ENCODE results near the gene ATP13A4. TPM values are rescaled to one million over a fixed set of nuclear protein-coding genes. Genes with fewer than 3 reads are reported as not detected.
A peak's percentile ranks its signal among the peaks of the same experiment; 100 is the strongest.

The ATP13A4 gene
- total RNA-seq, 1 donor from 2014 or later = 0.27 TPM

DNA sequence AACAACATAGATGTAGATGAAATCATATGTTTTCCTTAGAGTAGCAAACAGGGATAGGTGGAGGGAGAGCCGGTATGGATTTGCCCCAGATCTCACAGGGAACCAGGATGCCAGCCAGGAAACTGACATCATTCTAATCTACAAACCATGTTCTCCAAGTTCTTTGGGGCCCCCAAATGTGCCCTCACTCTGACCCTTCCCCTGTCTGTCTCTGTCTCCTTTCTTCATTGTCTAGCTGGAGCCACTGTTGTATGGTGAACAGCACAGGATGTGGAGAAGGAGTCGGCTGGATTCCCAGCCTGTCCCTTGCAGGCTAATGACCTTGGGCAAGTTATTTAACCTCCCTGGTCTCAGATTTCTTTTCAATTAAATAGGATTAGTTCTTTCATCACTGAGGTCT is 177.1 kb downstream of the ATP13A4 start:
- H3K9me3 Mint-ChIP-seq (ENCODE audit: unreplicated experiment) = no peaks in the 10 kb centered on the region
- TF ChIP-seq, protein P1, sequence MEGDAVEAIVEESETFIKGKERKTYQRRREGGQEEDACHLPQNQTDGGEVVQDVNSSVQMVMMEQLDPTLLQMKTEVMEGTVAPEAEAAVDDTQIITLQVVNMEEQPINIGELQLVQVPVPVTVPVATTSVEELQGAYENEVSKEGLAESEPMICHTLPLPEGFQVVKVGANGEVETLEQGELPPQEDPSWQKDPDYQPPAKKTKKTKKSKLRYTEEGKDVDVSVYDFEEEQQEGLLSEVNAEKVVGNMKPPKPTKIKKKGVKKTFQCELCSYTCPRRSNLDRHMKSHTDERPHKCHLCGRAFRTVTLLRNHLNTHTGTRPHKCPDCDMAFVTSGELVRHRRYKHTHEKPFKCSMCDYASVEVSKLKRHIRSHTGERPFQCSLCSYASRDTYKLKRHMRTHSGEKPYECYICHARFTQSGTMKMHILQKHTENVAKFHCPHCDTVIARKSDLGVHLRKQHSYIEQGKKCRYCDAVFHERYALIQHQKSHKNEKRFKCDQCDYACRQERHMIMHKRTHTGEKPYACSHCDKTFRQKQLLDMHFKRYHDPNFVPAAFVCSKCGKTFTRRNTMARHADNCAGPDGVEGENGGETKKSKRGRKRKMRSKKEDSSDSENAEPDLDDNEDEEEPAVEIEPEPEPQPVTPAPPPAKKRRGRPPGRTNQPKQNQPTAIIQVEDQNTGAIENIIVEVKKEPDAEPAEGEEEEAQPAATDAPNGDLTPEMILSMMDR (IDR thresholded peaks at IDR 0.05) = no peak
- no peak overlapping the region for H3K27ac Mint-ChIP-seq (ENCODE audit: unreplicated experiment)
- H3K36me3 Mint-ChIP-seq (ENCODE audit: unreplicated experiment) = no peaks in the 10 kb centered on the region
- H3K4me1 Mint-ChIP-seq (ENCODE audit: unreplicated experiment) = no peaks in the 10 kb centered on the region
- H3K27me3 Mint-ChIP-seq (ENCODE audit: unreplicated experiment) = peaks cover 2% of the 10 kb centered on the region
- H3K4me3 Mint-ChIP-seq (ENCODE audit: unreplicated experiment) = no peak overlapping the region
- DNase-seq (ENCODE audit: extremely low spot score, unreplicated experiment) = peak; percentile 36

GRCh38 chr3:193375614-193376013 is 179.1 kb downstream of the ATP13A4 start:
- Mint-ChIP-seq H3K4me1 (ENCODE audit: unreplicated experiment) (no peaks in the 10 kb centered on the region), H3K27ac (ENCODE audit: unreplicated experiment) (no peak overlapping the region), H3K36me3 (ENCODE audit: unreplicated experiment) (no peaks in the 10 kb centered on the region), H3K4me3 (ENCODE audit: unreplicated experiment) (no peak overlapping the region), H3K9me3 (ENCODE audit: unreplicated experiment) (no peaks in the 10 kb centered on the region), H3K27me3 (ENCODE audit: unreplicated experiment) (peaks cover 2% of the 10 kb centered on the region)
- TF ChIP-seq, protein P1 (IDR thresholded peaks at IDR 0.05) = no peak
- peak; percentile 68 for DNase-seq (ENCODE audit: extremely low spot score, unreplicated experiment)

DNA sequence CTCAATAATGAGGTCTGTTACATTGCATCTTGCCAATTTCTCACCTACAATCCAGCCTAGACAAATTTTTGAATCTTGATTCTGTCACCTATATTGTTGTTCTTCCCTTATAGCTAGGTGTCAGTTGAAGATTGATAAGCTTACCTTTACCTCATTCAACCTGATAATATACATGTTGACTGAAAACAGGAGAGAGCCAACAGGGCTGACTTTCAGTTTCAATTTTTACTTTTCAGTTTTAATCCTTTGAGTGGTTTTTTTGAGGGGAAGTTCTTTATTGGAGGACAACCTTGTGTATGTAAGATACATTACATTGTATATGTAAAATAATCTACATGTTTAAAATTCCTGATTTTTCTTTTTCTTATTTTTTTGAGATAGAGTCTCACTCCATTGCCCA is 181.9 kb downstream of the ATP13A4 start:
- no peak overlapping the region for H3K4me3 Mint-ChIP-seq (ENCODE audit: unreplicated experiment)
- no peaks in the 10 kb centered on the region for H3K4me1 Mint-ChIP-seq (ENCODE audit: unreplicated experiment)
- H3K27me3 Mint-ChIP-seq (ENCODE audit: unreplicated experiment) = no peaks in the 10 kb centered on the region
- H3K9me3 Mint-ChIP-seq (ENCODE audit: unreplicated experiment) = no peaks in the 10 kb centered on the region
- no peaks in the 10 kb centered on the region for H3K36me3 Mint-ChIP-seq (ENCODE audit: unreplicated experiment)
- TF ChIP-seq, protein P1 (IDR thresholded peaks at IDR 0.05) = no peak
- DNase-seq (ENCODE audit: extremely low spot score, unreplicated experiment) = no peak
- no peak overlapping the region for H3K27ac Mint-ChIP-seq (ENCODE audit: unreplicated experiment)

DNA sequence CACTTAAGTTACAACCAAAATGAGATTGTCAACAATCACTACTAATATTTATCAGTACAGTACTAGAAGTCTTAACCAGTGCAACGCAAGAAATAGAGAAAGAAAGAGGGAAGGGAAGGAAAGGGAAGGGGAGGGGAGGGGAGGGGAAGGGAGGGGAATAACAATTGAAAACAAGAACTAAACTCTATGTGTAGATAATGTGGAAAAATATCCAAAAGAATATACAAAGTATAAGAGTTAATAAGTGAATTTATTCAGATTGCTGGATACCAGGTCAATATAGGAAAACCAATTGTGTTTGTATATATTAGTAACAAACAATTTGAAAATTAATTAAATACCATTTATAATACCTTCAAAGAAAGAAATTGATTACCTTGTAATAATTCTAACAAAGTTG is 186.8 kb downstream of the ATP13A4 start:
- no peak for DNase-seq (ENCODE audit: extremely low spot score, unreplicated experiment)
- Mint-ChIP-seq H3K4me1 (ENCODE audit: unreplicated experiment) (no peaks in the 10 kb centered on the region), H3K9me3 (ENCODE audit: unreplicated experiment) (no peaks in the 10 kb centered on the region), H3K27ac (ENCODE audit: unreplicated experiment) (no peak overlapping the region), H3K36me3 (ENCODE audit: unreplicated experiment) (no peaks in the 10 kb centered on the region), H3K27me3 (ENCODE audit: unreplicated experiment) (peaks cover 7% of the 10 kb centered on the region), H3K4me3 (ENCODE audit: unreplicated experiment) (no peak overlapping the region)
- TF ChIP-seq, protein P1 (IDR thresholded peaks at IDR 0.05) = no peak

DNA sequence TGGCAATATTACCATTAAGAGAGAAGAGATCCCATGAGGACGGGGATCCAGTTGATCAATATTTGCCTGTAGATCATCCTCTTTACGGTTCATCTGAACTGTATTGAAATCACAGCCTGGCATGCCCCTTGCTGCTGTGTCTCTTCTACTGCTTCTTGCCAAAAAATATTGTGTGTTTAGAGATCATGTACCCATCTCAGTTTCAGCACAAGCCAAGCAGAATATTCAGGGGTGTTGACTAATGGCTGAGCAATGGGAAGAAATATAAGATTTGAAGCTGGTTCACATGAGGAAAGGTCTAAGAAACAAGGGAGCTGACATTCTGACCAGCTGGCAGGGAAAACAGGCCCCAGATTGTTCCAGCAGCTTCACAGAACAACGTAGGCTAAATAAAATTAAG is 197.4 kb downstream of the ATP13A4 start:
- no peaks in the 10 kb centered on the region for H3K9me3 Mint-ChIP-seq (ENCODE audit: unreplicated experiment)
- H3K4me3 Mint-ChIP-seq (ENCODE audit: unreplicated experiment) = no peak overlapping the region
- no peaks in the 10 kb centered on the region for H3K27me3 Mint-ChIP-seq (ENCODE audit: unreplicated experiment)
- TF ChIP-seq, protein P1 (IDR thresholded peaks at IDR 0.05) = no peak
- H3K27ac Mint-ChIP-seq (ENCODE audit: unreplicated experiment) = no peak overlapping the region
- no peak for DNase-seq (ENCODE audit: extremely low spot score, unreplicated experiment)
- H3K4me1 Mint-ChIP-seq (ENCODE audit: unreplicated experiment) = no peaks in the 10 kb centered on the region
- H3K36me3 Mint-ChIP-seq (ENCODE audit: unreplicated experiment) = no peaks in the 10 kb centered on the region

Measured in osteocyte (in vitro differentiated cells).